ENCODE data around the gene RHCE. TPM values are rescaled to one million over a fixed set of nuclear protein-coding genes. Genes with fewer than 3 reads are reported as not detected.
"Not testable (repeated sequence)": the region's sequence is repeated elsewhere in the genome, so short reads cannot be mapped to it uniquely, and the experiment has no call there.

The RHCE gene
- polyA plus RNA-seq (ENCODE audit: insufficient read length in 12 of 12): 1 to 10 TPM in 7 of 12 donors, under 1 TPM in 3, not detected in 2; 0.42 to 2.9 (median 1.0) TPM
- long read RNA-seq, donor 1: 0 reads
- long read RNA-seq, donor 2: 0 reads
- long read RNA-seq, donor 3: 0 reads
- long read RNA-seq, donor 4: 0 reads
- long read RNA-seq, donor 5: 0 reads
- long read RNA-seq, donor 6: 0 reads
- long read RNA-seq, donor 7: 0 reads
- long read RNA-seq, donor 8: 0 reads
- long read RNA-seq, donor 9: 0 reads
- long read RNA-seq, donor 10: 0 reads
- long read RNA-seq, donor 11, partial matches to known transcripts: 0 of 1 reads
- long read RNA-seq, donor 11, other reads (novel, unspliced or antisense): 0 of 1 reads

DNA sequence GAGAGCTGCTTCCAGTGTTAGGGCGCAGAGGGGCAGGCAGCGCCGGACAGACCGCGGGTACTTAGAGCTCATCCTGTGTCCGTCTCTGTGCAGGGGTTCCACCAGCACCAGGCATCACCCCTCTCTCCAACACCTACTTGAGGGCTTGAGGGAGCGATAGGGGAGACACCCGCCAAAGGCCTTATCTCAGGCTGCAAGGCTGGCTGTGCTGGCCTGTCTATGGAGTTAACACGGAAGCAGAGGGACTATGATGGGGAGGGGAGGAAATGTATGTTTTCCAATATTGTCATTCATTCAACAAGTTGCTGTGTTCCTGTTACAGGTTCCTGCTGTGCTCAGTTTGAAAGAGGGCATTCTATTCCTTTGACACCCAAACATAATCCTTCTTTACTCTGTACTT is at the start of gene RHCE:
Gene RHCE, minus strand, starts transcription at position 111 of the 400 bp plus-strand sequence. Its CDS starts 39 bp downstream, at position 72.
- DNase-seq: not testable (repeated sequence)

DNA sequence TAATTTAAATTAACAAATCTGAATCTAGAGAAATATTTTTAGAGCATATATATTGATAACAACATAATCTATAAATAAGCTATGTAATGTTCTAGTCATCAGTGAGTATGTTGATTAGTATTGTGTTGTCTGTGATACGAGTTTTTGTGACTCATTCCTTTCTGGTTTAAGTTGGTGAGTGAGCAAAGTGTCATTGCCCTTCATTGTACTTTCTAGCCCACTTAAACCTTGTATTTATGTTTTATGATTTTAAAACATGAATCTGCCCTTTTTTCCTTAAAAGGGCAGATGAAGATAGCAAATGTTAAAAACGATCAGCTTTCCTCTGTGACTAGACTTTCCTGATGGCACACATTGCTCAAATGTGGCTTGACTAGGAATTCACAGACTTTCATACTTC is 48.6 kb upstream of the RHCE start:
- DNase-seq: no peak

GRCh38 chr1:25468033-25468432 is 47.4 kb upstream of the RHCE start:
- no peak for DNase-seq

DNA sequence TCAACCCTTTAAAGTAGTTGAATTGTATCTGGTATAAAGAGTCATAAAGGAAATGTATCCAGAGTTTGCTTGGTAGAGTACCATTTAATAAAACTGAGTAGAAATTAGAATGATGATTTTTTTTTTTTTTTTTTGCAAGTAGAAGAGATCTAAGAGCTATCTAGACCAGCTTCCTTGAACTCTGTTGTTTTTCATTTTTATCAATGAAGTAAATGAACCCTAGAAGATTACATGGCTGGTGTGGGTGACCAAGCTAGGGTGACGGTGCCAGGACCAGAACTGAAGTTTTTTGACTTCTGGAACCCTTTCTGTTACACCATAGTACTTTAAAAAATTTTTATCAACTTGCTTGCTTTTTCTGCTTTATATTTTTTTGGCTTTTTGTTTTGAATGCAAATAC is 47.0 kb upstream of the RHCE start:
- DNase-seq: no peak

GRCh38 chr1:25467193-25467592 is 46.6 kb upstream of the RHCE start:
- DNase-seq: no peak

DNA sequence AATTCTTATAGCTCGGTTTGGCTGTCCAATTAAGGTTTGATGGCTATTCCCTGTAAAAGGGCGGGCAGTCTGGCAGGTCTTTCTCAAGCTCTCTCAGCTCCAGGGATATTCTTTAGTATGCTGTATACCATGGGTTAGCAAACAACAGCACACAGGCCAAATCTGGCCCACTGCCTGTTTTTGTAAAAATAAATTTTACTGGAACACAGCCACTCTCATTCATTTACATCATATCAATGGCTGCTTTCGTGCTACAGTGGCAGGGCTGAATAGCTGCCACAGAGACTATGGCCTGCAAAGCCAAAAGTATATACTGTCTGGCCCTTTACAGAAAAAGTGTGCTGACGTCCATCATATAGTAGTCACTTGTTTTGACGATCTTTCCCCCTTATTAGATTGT is 42.1 kb upstream of the RHCE start:
- no peak for DNase-seq

- DNase-seq: no peak
These were observed 41.2 kb upstream of the RHCE start for GRCh38 chr1:25461849-25462248.

DNA sequence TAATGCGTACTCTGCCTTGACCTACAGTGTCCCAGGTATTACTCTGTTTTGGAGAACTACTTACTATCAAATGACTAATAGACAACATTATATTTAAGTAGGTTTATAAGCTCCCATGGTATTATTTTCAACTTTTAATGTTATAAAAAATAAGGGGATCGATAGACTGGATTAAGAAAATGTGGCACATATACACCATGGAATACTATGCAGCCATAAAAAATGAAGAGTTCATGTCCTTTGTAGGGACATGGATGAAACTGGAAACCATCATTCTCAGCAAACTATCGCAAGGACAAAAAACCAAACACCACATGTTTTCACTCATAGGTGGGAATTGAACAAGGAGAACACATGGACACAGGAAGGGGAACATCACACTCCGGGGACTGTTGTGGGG is 40.2 kb upstream of the RHCE start:
- DNase-seq: not testable (repeated sequence)

DNA sequence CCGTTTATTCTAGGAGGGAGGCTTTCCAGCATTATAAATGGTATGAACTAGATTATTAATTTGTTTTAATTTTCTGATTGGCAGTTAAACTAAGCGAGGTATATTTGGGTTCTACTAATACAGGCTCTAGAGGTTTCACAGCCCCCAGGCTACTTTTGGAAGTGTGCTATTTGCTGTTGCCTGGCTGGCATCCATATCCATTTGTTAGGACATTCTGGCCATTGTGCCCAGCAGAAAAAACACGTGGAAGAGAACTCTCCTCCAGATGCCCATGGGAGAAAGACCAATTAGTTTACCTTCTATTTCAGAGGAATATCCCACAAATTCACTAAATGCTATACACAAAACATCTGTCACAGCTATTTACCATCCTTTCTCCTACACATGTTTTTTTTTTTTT is 39.4 kb upstream of the RHCE start:
- DNase-seq: no peak

- DNase-seq: no peak
These were observed 38.1 kb upstream of the RHCE start for GRCh38 chr1:25458541-25459298.

DNA sequence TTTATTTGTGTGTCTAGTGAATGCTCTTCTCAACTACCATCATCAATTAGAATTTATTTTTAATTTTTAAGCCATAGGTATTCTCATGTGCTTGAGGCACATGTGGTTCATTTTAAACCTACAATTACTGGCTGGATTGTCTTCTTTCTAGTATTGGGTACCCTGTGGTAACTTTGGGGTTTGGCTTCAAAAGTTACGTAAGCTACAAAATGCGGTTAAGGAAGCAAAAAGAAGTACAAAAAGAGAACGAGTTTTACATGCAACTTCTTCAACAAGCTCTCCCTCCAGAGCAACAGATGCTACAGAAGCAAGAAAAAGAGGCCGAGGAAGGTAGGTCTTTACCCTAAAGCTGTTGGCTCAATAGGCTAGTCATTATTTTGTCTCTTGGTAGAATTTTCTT is 35.9 kb upstream of the RHCE start:
- DNase-seq: no peak

DNA sequence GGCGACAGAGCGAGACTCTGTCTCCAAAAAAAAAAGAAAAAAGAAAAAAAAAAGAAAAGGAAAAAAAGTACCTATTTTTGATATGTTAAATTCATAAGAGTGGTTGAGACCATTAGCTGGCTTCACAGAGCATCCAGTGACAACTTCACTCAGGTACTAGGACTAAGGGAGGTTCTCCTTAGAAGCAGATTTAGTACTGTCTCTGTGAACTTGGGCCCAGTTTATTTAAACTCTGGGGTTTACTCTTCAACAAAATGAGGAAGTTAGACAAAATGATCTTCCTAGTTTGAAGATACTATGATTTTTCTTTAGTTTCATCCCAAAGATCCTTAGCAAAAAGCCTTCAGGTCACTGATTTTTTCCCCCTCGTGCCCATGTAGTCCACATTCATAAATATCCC is 31.3 kb upstream of the RHCE start:
- DNase-seq: no peak

DNA sequence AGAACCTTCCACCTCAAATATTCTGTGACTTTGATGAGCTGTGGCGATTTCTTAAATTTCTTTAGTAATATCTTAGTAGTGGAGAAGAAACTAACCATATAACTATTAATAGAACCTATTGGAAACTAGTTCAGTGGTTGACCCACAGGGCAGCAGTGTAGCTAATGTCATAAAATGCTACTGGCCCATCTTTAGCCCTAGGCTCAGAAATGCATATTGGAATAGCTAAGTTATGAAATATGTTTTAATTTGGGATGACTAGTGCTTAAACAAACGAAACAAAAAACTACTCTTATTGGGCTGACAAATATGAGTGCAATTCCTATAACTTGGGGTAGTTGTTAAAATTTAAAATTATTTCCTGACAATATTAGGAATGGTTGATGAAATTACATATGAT is 30.3 kb upstream of the RHCE start:
- DNase-seq: no peak

- DNase-seq: no peak
These were observed 26.9 kb upstream of the RHCE start for GRCh38 chr1:25447547-25447946.

DNA sequence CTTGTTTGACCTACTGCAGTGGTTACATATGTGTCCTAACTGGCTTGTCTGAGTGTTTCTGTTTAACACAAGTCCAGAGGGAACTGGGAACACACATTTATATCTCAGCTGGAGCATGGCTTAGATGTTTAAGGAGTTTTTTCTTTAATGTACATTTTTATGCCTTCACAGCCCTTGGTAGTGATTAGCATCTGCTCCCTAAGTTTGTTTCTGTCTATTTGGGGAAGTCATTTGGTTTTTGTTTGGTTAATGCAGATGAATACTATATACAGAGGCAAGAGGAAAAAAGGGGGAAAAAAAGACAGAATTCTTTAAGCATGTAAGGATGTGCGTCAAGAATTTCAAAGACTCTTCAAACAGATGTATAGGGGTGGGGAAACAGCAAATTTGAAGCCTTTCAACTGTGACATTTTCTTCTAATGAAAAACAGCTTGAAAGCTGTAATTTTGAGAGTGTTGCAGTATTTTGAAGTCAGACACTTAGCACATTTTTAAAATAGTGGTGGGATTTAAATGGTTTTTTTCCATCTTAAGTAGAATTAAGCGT is 25.4 kb upstream of the RHCE start:
- DNase-seq: no peak

DNA sequence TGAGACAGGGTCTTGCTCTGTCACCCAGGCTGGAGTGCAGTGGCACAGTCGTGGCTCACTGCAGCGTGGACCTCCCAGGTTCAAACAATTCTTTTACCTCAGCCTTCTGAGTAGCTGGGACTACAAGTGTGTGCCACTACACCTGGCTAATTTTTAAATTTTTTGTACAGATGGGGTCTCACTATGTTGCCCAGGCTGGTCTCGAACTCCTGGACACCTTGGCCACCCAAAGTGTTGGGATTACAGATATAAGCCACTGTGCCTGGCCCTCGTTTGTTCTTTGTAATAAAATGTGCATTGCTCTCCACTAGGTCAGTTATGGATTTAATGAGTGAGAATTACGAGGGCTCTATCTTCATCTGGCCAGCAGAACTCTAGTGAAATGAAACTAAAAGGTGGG is 24.0 kb upstream of the RHCE start:
- not testable (repeated sequence) for DNase-seq

GRCh38 chr1:25443030-25443699 is 22.5 kb upstream of the RHCE start:
- no peak for DNase-seq

GRCh38 chr1:25442178-25442577 is 21.6 kb upstream of the RHCE start:
- DNase-seq: no peak

DNA sequence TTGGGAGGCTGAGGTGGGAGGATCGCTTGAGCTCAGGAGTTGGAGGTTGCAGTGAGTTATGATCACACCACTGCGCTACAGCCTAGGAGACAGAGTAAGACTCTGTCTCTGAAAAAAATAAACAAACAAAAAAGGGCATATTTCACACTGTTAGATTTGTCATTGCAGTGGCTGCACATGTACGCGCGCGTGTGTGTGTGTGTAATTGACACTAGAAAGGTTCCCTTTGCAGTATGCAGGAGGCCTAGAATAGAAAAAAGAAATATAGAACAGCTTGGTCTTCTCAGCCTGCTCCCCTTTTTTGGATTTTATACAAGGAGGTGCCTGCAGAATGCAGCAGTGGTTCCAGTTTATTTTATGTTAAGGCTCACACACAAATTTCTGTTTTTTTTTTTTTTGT is 18.7 kb upstream of the RHCE start:
- no peak for DNase-seq

DNA sequence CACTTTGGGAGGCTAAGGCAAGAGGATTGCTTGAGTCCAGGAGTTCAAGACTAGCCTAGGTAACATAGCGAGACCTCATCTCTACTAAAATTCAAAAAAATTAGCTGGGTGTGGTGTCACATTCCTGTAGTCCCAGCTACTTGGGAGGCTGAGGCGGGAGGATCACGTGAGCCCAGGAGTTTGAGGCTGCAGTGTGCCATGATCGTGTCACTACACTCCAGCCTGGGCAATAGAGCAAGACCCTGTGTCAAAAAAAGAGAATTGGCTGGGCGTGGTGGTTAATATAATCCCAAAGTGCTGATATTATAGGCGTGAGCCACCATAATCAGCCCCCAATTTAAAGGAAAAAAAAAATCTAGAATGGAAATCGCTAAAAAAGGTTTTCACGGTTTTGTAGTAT is 17.0 kb upstream of the RHCE start:
- DNase-seq: no peak

DNA sequence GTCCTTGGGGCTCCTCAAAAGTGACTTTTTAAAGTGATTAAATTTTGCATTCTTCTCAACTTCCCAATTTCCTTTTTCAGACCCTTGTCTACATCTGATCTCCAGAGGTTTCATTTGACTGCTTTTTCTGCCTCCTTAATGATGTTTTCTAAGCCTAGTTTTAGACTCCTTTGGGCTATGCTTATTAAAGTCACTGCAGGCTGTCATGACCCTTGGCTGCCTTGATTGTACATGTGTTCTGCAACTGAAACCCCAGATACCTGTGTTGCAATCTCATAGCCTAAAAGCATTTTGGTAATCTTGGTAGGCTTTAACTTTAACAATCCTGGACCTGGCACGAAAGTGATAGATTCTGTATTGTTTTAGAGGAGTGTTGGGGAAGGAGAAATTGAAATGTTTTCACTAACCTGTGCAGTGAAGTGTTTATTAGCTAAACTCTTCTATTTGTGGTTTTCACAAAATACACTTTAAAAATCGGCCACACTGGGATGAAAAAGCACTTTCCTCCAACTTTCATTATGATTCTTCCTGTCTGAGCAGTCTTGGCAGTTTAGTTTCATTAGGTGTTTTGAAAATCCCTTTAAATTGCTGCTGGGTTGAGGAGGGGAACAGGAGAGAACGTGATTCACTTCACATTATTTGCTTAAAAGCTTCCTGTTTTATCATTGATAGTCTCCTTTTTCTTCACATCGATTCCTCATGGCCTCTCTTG is 14.9 kb upstream of the RHCE start:
- no peak for DNase-seq

Measured in muscle of arm (tissue), 14 donors.